Lower leg skin (tissue), 4 donors: Measurements from ENCODE around the gene LZIC. TPM values are rescaled to one million over a fixed set of nuclear protein-coding genes. Genes with fewer than 3 reads are reported as not detected.

ENCODE experiments used
- DNase-seq, 2 donors: peaks; one replicate each; pipeline ENCODE4 v3.0.0-alpha.2; 2019; ENCODE audit warnings: low spot score in 2 of 2
- H3K4me3 ChIP-seq: fragments of 200-600 bp; sonication (generic); 2 replicates; pipeline ENCODE4 v1.5.1; 2017; ENCODE audit warnings: mild to moderate bottlenecking, low read depth; ENCODE audit not compliant: poor library complexity, severe bottlenecking
- POLR2A ChIP-seq, 2 donors: fragments of 450-650 bp; IDR thresholded peaks; one replicate each; pipeline ENCODE4 v1.6.1; 2016 to 2017; ENCODE audit warnings: antibody characterized with exemption in 2 of 2, mild to moderate bottlenecking in 1 of 2, moderate library complexity in 1 of 2
- WGBS, 2 donors: methylation state at CpG; one replicate each; pipeline ENCODE4 v1.1.5; 2018; 5-methylcytosine and 5-hydroxymethylcytosine counted together
- intact Hi-C: fragments of 100-400 bp; cut with DNase I; formaldehyde crosslinking; loops from one replicate; pipeline ENCODE4 v1.15.0; 2023; ENCODE audit warnings: low total_unique reads
- total RNA-seq, 4 donors: library from RNA; depleted of rRNA; stranded (reverse); fragments of >200 nt; gene quantifications; one replicate each; pipeline ENCODE4 v1.1.0, GENCODE V29; 2016
- TF ChIP-seq, protein P1 (sequence below), 3 donors: fragments of 450-650 bp; IDR thresholded peaks; one replicate each; pipeline ENCODE4 v1.5.1; 2016; ENCODE audit warnings: antibody characterized with exemption in 3 of 3, mild to moderate bottlenecking in 3 of 3, moderate library complexity in 2 of 3

LZIC gene
- total RNA-seq, 4 donors from 2014 or later: 18.3 to 31.0 (median 27.4) TPM

DNA sequence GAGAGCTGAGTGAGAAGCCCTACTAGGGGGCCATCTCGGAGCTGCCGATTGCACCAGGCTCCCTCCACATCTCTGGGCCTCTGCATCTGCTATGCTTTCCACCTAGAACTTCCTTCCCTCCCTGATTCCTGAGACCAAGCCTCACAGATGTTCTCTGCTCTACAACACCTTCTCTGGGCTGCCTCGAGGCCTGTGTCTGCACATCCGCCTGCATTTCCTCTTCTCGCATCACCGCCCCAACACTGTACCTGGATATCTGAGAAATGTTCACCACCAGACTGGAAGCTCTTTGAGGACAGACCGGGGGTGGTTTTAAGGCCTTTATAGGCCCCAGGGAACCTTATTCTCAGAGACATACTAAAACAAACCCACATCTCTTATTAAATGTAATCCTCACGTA is 53.8 kb downstream of the LZIC start:
- intact Hi-C loops: no loop called here
- TF ChIP-seq, protein P1, sequence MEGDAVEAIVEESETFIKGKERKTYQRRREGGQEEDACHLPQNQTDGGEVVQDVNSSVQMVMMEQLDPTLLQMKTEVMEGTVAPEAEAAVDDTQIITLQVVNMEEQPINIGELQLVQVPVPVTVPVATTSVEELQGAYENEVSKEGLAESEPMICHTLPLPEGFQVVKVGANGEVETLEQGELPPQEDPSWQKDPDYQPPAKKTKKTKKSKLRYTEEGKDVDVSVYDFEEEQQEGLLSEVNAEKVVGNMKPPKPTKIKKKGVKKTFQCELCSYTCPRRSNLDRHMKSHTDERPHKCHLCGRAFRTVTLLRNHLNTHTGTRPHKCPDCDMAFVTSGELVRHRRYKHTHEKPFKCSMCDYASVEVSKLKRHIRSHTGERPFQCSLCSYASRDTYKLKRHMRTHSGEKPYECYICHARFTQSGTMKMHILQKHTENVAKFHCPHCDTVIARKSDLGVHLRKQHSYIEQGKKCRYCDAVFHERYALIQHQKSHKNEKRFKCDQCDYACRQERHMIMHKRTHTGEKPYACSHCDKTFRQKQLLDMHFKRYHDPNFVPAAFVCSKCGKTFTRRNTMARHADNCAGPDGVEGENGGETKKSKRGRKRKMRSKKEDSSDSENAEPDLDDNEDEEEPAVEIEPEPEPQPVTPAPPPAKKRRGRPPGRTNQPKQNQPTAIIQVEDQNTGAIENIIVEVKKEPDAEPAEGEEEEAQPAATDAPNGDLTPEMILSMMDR (IDR thresholded peaks at IDR 0.05): no peak
- TF ChIP-seq POLR2A (IDR thresholded peaks at IDR 0.05): no peak
- no peak overlapping the region for H3K4me3 ChIP-seq
- DNase-seq: no peak
- 78% methylated on average over 8 of the region's 8 CpGs for whole genome bisulfite sequencing, 2 donors

DNA sequence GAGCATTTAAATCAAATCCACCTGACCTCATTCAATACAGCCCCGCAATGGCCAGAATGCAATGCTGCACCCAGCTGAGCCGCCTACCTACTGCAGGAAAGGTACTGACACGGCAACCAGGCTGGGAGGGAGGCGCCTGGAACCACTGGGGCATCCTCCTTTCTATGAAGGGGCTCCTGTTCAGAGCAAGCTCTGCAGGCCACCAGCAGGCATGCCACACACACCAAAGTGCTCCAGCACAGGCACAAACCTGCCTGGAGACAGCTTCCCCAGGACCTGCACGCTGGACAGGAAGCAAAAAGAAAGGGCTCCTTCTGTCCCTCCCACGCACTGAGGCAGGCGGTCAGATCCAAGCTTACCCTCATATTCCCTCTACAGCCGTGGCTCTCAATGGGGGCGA is 54.3 kb downstream of the LZIC start:
- no peak for TF ChIP-seq POLR2A (IDR thresholded peaks at IDR 0.05)
- TF ChIP-seq, protein P1 (IDR thresholded peaks at IDR 0.05): no peak
- DNase-seq: no peak
- H3K4me3 ChIP-seq: no peak overlapping the region
- WGBS, 2 donors: 65 to 81% methylated on average over 8 to 9 of the region's 9 CpGs
- intact Hi-C loops: no loop called here

DNA sequence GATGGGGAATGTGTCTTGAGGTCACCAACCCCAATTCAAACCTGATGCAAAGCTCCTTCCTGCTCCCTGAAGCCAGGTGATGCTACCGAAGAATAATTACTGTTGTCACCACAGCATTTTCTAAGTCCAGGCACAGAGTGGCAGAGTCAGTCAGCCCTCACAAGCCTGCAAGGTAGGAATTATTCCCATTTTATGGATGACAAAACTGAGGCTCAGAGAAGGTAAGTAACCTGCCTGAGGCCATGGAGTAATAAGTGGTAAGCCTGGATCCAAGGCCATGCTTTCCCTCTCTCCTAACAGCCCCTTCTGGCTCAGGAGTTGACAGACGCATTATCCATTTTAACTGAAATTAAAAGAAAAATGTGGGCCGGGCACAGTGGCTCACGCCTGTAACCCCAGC is 56.1 kb downstream of the LZIC start:
- DNase-seq: no peak
- TF ChIP-seq POLR2A (IDR thresholded peaks at IDR 0.05): no peak
- TF ChIP-seq, protein P1 (IDR thresholded peaks at IDR 0.05): no peak
- 93 to 94% methylated on average over 4 of the region's 4 CpGs for WGBS, 2 donors
- H3K4me3 ChIP-seq: no peak overlapping the region
- intact Hi-C loops: no loop called here

DNA sequence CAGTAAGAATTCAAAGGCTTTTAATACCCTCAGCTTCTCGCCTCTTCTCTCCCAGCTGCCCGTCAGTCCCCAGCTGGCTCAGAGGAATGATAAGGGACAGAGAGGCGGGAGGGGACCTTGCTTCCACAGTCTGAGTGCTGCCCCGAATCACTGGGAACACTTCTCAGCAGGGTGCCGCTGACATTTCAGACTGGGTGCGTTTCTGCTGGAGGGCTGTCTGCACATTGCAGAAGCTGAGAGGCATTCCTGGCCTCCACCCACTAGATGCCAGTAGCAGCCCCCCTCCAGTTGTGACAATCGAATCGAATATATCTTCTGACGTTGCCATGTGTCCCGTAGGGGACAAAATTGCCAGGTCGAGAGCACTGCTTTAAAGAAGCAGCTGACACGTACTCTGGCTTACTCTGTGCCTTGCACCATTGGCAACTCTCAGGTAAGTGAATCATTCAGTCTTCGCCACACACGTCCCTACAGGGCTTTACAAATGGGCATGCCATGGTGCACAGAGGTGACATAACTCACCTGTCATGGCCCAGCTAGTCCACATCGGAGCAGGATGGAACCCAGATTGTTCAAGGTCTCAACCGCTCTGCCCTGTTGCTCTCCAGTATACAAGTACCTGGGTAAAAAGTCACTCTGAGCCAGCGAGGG is 57.0 kb downstream of the LZIC start:
- no peak overlapping the region for H3K4me3 ChIP-seq
- no peak for DNase-seq
- 68% methylated on average over 14 to 17 of the region's 17 CpGs for WGBS, 2 donors
- no peak for TF ChIP-seq POLR2A (IDR thresholded peaks at IDR 0.05)
- TF ChIP-seq, protein P1 (IDR thresholded peaks at IDR 0.05): no peak
- intact Hi-C loops: no loop called here

DNA sequence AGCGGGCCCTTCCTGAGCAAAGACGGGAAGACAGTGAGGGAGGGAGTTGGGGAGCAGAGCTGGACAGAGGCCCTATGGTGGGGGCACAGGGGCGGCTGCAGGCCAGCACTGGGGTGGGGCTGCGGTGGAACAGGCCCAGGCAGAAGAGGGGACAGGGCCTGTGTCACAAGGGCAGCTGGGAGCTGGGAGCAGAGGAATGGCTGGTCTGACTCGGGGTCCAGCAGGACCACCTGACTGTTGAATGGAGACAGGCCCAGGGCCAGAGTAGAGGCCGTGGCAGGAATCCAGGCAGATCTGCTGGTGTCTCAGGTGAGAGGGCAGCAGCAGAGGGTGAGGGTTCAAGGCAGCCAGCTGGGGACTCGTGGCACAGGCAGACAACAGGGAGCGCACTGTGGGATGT is 58.4 kb downstream of the LZIC start:
- DNase-seq: no peak
- no peak overlapping the region for H3K4me3 ChIP-seq
- 87 to 92% methylated on average over 8 of the region's 8 CpGs for WGBS, 2 donors
- intact Hi-C loops: no loop called here
- no peak for TF ChIP-seq POLR2A (IDR thresholded peaks at IDR 0.05)
- TF ChIP-seq, protein P1 (IDR thresholded peaks at IDR 0.05): no peak
